Naive B cell (primary cell): ENCODE measurements around the gene PEX10. TPM values are rescaled to one million over a fixed set of nuclear protein-coding genes. Genes with fewer than 3 reads are reported as not detected.

Experiments
- ATAC-seq, 2 donors: fragments of 150-1000 bp; cut with Tn5 transposase; 2 replicates each; pipeline ENCODE4 v1.10.0; 2021; ENCODE audit warnings: low read depth in 2 of 2, mild to moderate bottlenecking in 2 of 2, moderate library complexity in 2 of 2
- DNase-seq: peaks from one replicate; pipeline ENCODE4 v3.0.0; 2022
- H3K27ac Mint-ChIP-seq, 6 donors: one replicate each; pipeline ENCODE4 v1.8.0; 2020 to 2022; ENCODE audit warnings: mild to moderate bottlenecking in 6 of 6, mixed read lengths in 6 of 6, moderate library complexity in 5 of 6, inconsistent platforms in 2 of 6
- H3K27me3 Mint-ChIP-seq, 3 donors: one replicate each; pipeline ENCODE4 v1.8.0; 2021 to 2022; ENCODE audit warnings: mixed read lengths in 3 of 3, mild to moderate bottlenecking in 1 of 3
- H3K36me3 Mint-ChIP-seq, 2 donors: one replicate each; pipeline ENCODE4 v1.8.0; 2020 to 2022; ENCODE audit warnings: mixed read lengths in 2 of 2, inconsistent platforms in 1 of 2, mild to moderate bottlenecking in 1 of 2
- H3K4me1 Mint-ChIP-seq, 3 donors: one replicate each; pipeline ENCODE4 v1.8.0; 2020 to 2022; ENCODE audit warnings: mixed read lengths in 3 of 3, inconsistent platforms in 1 of 3, mild to moderate bottlenecking in 1 of 3, moderate library complexity in 1 of 3
- H3K4me3 Mint-ChIP-seq, 8 donors: one replicate each; pipeline ENCODE4 v1.8.0; 2020 to 2022; ENCODE audit warnings: mild to moderate bottlenecking in 8 of 8, mixed read lengths in 8 of 8, moderate library complexity in 8 of 8, inconsistent platforms in 2 of 8
- H3K9me3 Mint-ChIP-seq, 7 donors: one replicate each; pipeline ENCODE4 v1.8.0; 2020 to 2022; ENCODE audit warnings: mixed read lengths in 7 of 7, mild to moderate bottlenecking in 5 of 7, inconsistent platforms in 2 of 7, moderate library complexity in 1 of 7
- polyA plus RNA-seq, 6 donors: library from polyadenylated mRNA; unstranded; fragments of 300-500 nt; fragmentation: Illumina TruSeq; gene quantifications; one replicate each; pipeline ENCODE4 v1.2.3, GENCODE V29; 2021; ENCODE audit warnings: low read depth in 6 of 6

The PEX10 gene
- polyA plus RNA-seq, 6 donors from 2014 or later = 10.7 to 24.1 (median 15.1) TPM

- Mint-ChIP-seq H3K9me3 (no peaks in the 10 kb centered on the region), H3K27me3 (no peaks in the 10 kb centered on the region), H3K27ac (peak overlapping the region; percentile 44 to 88 (median 60)), H3K4me3 (peak overlapping the region in 6 of 8 donors; percentile 87 to 94 (median 88)), H3K4me1 (peaks cover 33 to 45% (median 40%) of the 10 kb centered on the region in 3 donors), H3K36me3 (peaks cover 0 to 4% of the 10 kb centered on the region in 2 donors)
- ATAC-seq (no peak), DNase-seq (no peak)
Measured at GRCh38 chr1:2393471-2393877, 18.9 kb downstream of the PEX10 start.

GRCh38 chr1:2392686-2393085 is 19.7 kb downstream of the PEX10 start:
- Mint-ChIP-seq H3K27ac (peak overlapping the region in 5 of 6 donors; percentile 24 to 91 (median 83)), H3K4me1 (peaks cover 33 to 45% (median 40%) of the 10 kb centered on the region in 3 donors), H3K9me3 (no peaks in the 10 kb centered on the region), H3K36me3 (peaks cover 0 to 4% of the 10 kb centered on the region in 2 donors), H3K4me3 (peak overlapping the region; percentile 73 to 94 (median 88)), H3K27me3 (no peaks in the 10 kb centered on the region)
- DNase-seq (no peak), ATAC-seq (no peak)

- H3K4me3 Mint-ChIP-seq = peak overlapping the region; percentile 88 to 95 (median 90)
- H3K4me1 Mint-ChIP-seq = peaks cover 33 to 43% (median 40%) of the 10 kb centered on the region in 3 donors
- H3K9me3 Mint-ChIP-seq = no peaks in the 10 kb centered on the region
- ATAC-seq = peak; percentile 4 to 5
- no peak for DNase-seq
- no peaks in the 10 kb centered on the region for H3K27me3 Mint-ChIP-seq
- H3K36me3 Mint-ChIP-seq = peaks cover 0 to 2% of the 10 kb centered on the region in 2 donors
- peak overlapping the region in 4 of 6 donors; percentile 69 to 91 (median 81) for H3K27ac Mint-ChIP-seq
Measured at GRCh38 chr1:2391931-2392509, 20.3 kb downstream of the PEX10 start.

GRCh38 chr1:2391041-2391930 is 21.1 kb downstream of the PEX10 start, which contains the start of the genes MORN1 and RER1:
Gene MORN1 (minus strand): TSS chr1:2391554. CDS start chr1:2391533, 21 bp downstream.
Gene RER1 (plus strand): TSS chr1:2391841. CDS start chr1:2395791, 3,950 bp downstream.
- H3K4me1 Mint-ChIP-seq = peaks cover 33 to 40% (median 39%) of the 10 kb centered on the region in 3 donors
- H3K4me3 Mint-ChIP-seq = peak within 1 kb of the TSS; percentile 88 to 95 (median 90)
- ATAC-seq = peak; percentile 94
- peak within 1 kb of the TSS; percentile 38 to 91 (median 78) for H3K27ac Mint-ChIP-seq
- no peaks in the 10 kb centered on the region for H3K9me3 Mint-ChIP-seq
- peak; percentile 99 for DNase-seq
- no peaks in the 10 kb centered on the region for H3K36me3 Mint-ChIP-seq
- H3K27me3 Mint-ChIP-seq = no peaks in the 10 kb centered on the region

- no peaks in the 10 kb centered on the region for H3K27me3 Mint-ChIP-seq
- ATAC-seq (no peak), DNase-seq (no peak)
- peak overlapping the region in 7 of 8 donors; percentile 74 to 91 (median 88) for H3K4me3 Mint-ChIP-seq
- peak overlapping the region in 2 of 6 donors; percentile 57 to 69 for H3K27ac Mint-ChIP-seq
- no peaks in the 10 kb centered on the region for H3K36me3 Mint-ChIP-seq
- H3K9me3 Mint-ChIP-seq = no peaks in the 10 kb centered on the region
- H3K4me1 Mint-ChIP-seq = peaks cover 29 to 34% (median 32%) of the 10 kb centered on the region in 3 donors
Measured at GRCh38 chr1:2389644-2390043, 22.7 kb downstream of the PEX10 start.

- no peaks in the 10 kb centered on the region for H3K27me3 Mint-ChIP-seq
- peak overlapping the region in 5 of 6 donors; percentile 33 to 78 (median 66) for H3K27ac Mint-ChIP-seq
- peak overlapping the region in 4 of 8 donors; percentile 32 to 52 (median 40) for H3K4me3 Mint-ChIP-seq
Measured at GRCh38 chr1:2388004-2388913, 24.1 kb downstream of the PEX10 start.

GRCh38 chr1:2386636-2387611 is 25.4 kb downstream of the PEX10 start:
- Mint-ChIP-seq H3K27ac (peak overlapping the region in 1 of 6 donors; percentile 69), H3K4me1 (peaks cover 10 to 13% (median 12%) of the 10 kb centered on the region in 3 donors), H3K9me3 (no peaks in the 10 kb centered on the region), H3K36me3 (no peaks in the 10 kb centered on the region), H3K4me3 (peak overlapping the region in 2 of 8 donors; percentile 20 to 44), H3K27me3 (no peaks in the 10 kb centered on the region)
- DNase-seq (no peak), ATAC-seq (no peak)

More at GRCh38 chr1:2388004-2388913, 24.1 kb downstream of the PEX10 start:
- Mint-ChIP-seq H3K4me1 (peaks cover 20 to 24% (median 23%) of the 10 kb centered on the region in 3 donors), H3K36me3 (no peaks in the 10 kb centered on the region), H3K9me3 (no peaks in the 10 kb centered on the region)
- no peak for ATAC-seq
- DNase-seq = no peak

- Mint-ChIP-seq H3K27ac (peak overlapping the region in 1 of 6 donors; percentile 37), H3K4me3 (peak overlapping the region in 1 of 8 donors; percentile 47), H3K27me3 (no peaks in the 10 kb centered on the region), H3K4me1 (peaks cover 10 to 13% (median 12%) of the 10 kb centered on the region in 3 donors), H3K9me3 (no peaks in the 10 kb centered on the region), H3K36me3 (no peaks in the 10 kb centered on the region)
- ATAC-seq = no peak
- DNase-seq = no peak
Measured at GRCh38 chr1:2385606-2386280, 26.6 kb downstream of the PEX10 start.

- no peak overlapping the region for H3K4me3 Mint-ChIP-seq
Measured at GRCh38 chr1:2384941-2385481, 27.4 kb downstream of the PEX10 start.

GRCh38 chr1:2384130-2384860 is 28.1 kb downstream of the PEX10 start:
- Mint-ChIP-seq H3K27me3 (no peaks in the 10 kb centered on the region), H3K27ac (peak overlapping the region in 3 of 6 donors; percentile 44 to 81 (median 68)), H3K4me3 (no peak overlapping the region), H3K9me3 (no peaks in the 10 kb centered on the region), H3K4me1 (peaks cover 8 to 17% (median 9%) of the 10 kb centered on the region in 3 donors), H3K36me3 (no peaks in the 10 kb centered on the region)
- no peak for ATAC-seq
- DNase-seq = no peak

More at GRCh38 chr1:2384941-2385481, 27.4 kb downstream of the PEX10 start:
- no peaks in the 10 kb centered on the region for H3K9me3 Mint-ChIP-seq
- DNase-seq (no peak), ATAC-seq (no peak)
- H3K36me3 Mint-ChIP-seq = no peaks in the 10 kb centered on the region
- H3K27ac Mint-ChIP-seq = no peak overlapping the region
- H3K27me3 Mint-ChIP-seq = no peaks in the 10 kb centered on the region
- peaks cover 3 to 13% (median 9%) of the 10 kb centered on the region in 3 donors for H3K4me1 Mint-ChIP-seq
